ENCODE results near the gene OR8B8. TPM values are rescaled to one million over a fixed set of nuclear protein-coding genes. Genes with fewer than 3 reads are reported as not detected.
"Not testable (repeated sequence)": the region's sequence is repeated elsewhere in the genome, so short reads cannot be mapped to it uniquely, and the experiment has no call there.

OR8B8 gene
- total RNA-seq, 4 donors from 2014 or later, result not detected

GRCh38 chr11:124463990-124464389 is 18.5 kb upstream of the OR8B8 start:
- ATAC-seq (ENCODE audit: low FRiP score) (no peak), DNase-seq (ENCODE audit: low spot score) (no peak)
- TF ChIP-seq CTCF (IDR thresholded peaks at IDR 0.05), result no peak

GRCh38 chr11:124463324-124463723 is 17.8 kb upstream of the OR8B8 start:
- no peak for TF ChIP-seq CTCF (IDR thresholded peaks at IDR 0.05)
- ATAC-seq (ENCODE audit: low FRiP score) (no peak), DNase-seq (ENCODE audit: low spot score) (no peak)

DNA sequence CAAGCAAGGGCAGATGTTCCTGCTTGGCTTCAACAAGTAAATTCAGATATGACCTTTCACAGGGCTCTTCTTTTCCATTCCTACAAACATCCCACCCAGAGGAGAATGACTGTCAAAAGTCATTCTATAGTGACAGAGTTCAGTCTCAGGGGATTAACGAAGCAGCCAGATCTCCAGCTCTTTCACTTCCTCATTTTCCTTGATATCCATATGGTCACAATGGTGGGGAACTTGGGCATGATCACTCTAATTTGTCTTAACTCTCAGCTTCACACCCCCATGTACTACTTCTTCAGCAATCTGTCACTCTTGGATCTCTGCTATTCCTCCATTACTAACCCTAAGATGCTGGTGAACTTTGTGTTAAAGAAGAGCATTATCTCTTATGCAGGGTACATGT is 15.0 kb upstream of the OR8B8 start:
- no peak for TF ChIP-seq CTCF (IDR thresholded peaks at IDR 0.05)
- DNase-seq (ENCODE audit: low spot score) (no peak), ATAC-seq (ENCODE audit: low FRiP score) (no peak)

GRCh38 chr11:124459379-124459778 is 13.9 kb upstream of the OR8B8 start:
- not testable (repeated sequence) for DNase-seq (ENCODE audit: low spot score); ATAC-seq (ENCODE audit: low FRiP score)

DNA sequence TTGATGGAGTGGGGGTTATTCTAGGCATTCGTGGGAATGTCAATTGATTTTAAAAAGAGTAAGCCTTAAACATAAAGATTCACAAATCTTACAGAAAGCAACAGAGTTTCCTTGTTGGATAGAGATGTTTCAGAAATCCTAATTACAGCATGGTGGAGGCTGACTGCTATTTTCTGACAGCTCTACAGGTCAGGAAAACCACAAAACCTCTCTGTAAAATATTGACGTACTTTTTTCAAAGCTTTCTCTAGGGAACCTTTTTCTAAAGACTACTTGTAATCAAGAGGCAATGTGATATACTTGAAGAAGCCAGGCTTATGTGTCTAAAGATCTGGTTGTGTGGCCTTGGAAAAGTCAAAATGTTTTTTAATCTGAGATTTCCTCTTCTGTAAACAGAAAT is 9.1 kb upstream of the OR8B8 start:
- no peak for DNase-seq (ENCODE audit: low spot score)
- TF ChIP-seq CTCF (IDR thresholded peaks at IDR 0.05), result no peak
- ATAC-seq (ENCODE audit: low FRiP score), result no peak

DNA sequence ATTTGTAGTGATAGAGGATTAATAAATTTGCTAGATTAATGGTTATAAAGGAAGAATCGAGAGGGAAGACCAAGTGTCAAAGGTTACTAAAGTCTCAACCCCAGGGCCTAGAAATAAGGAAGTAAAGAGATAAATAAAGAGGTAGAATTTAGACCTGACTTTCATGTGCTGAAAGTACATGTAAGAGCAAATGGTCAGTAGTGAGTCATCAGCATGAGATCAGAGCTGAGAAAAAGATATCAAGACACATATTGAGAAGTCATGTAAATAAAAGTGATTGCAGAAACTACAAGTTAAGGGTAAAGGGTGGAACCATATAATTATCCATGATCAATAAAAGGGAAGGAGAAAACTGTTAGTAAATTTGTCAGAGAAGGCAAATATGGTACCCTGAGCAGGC is 1.4 kb upstream of the OR8B8 start:
- DNase-seq (ENCODE audit: low spot score), result no peak
- ATAC-seq (ENCODE audit: low FRiP score), result no peak
- no peak for TF ChIP-seq CTCF (IDR thresholded peaks at IDR 0.05)

- ATAC-seq (ENCODE audit: low FRiP score), result no peak
- DNase-seq (ENCODE audit: low spot score), result no peak
- no peak for TF ChIP-seq CTCF (IDR thresholded peaks at IDR 0.05)
Measured at GRCh38 chr11:124442847-124443246, 2.6 kb downstream of the OR8B8 start.

DNA sequence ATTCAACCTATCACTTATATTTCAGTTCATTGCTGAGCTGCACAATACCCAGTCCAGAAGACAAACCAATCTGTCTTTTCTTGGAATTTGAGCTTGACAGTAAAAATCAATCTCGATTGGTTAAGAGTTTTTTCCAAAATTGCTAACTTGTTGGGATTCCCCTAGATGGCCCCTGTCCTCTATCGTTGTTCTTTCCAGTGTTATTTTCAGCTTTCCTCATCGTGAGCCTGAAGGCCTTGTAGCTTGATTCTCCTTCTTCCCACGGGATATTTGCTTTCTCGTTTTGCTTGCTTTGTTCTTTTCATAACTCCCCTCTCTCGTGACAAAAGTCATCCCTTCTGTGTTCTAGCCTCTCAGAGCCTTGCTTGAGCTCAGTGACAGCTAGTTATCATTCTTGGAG is 3.1 kb downstream of the OR8B8 start:
- no peak for DNase-seq (ENCODE audit: low spot score)
- no peak for ATAC-seq (ENCODE audit: low FRiP score)
- TF ChIP-seq CTCF (IDR thresholded peaks at IDR 0.05), result no peak

Measured in omental fat pad (tissue), 4 donors.